ENCODE measurements around the gene GMDS.

The GMDS gene

DNA sequence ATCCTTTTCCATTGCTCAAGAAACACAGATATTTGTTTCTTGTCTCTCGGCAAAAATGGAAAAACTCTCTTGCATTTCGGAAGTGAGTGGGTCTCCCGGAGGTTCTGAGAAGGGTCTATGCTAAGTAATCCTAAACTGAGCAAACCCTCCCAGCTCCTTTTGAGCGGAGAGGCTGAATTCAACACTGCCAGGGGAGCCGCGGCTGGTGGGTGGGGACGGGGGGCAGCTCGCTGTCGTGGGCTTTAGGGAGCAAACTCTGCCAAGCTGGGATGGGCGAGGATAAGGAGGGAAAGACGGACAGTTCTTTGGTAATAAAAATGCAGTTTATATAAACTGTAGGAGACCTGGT, 424.3 kb downstream of the GMDS start:
- DNase-seq: no peak

DNA sequence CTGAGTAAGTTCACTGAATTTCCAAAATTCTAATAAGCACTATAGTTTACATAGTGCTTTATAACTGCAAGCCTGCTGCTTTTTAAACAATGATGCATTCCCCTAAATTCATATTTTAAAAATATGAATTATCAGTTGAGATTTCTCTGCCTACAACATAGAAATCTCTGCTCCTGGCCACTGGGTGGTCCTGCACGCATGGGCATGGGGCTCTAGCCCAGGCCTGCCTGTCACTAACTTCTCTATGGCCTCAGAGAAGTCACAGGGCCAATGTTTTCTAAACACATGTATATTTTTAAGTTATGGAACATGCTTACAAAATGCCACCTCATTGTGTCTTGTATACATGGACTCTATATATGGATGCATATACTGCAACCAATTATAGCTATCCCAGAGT, 424.7 kb downstream of the GMDS start:
- no peak for DNase-seq

DNA sequence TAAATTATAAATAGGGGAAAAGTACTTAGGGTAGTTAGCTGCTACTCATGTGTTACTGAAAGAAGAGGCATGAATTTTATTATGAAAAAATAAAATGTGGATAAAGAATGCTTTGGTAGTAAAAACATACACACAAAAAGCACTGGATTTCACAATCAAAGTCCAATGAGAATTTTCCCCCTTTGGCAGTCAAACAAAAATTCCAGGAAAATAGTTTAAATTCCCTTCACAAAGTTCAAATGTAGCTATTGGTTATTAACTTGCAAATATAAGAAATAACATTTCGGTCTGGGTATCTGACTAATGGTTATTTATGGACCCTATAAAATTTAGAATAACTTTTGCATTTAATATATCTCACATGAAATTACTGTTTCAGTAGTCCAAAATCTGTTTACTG, 425.2 kb downstream of the GMDS start:
- no peak for DNase-seq

DNA sequence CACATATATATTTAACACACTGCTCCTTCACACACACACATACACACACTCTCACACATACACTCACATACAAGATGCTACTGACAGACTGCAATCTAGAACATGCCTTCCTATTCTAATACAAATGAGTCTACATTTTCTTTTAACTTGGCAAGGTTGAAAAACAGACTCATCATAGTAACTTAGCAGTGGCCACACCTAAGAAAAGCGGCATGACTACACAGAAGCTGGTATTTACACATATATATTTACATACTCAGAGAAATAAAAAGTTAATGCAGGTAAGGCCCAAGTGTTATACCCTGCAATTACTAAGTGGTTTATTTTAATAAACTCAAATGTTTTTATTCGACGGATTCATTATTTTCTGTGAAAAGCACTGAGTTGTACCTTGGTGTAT, 426.4 kb downstream of the GMDS start:
- DNase-seq: no peak

DNA sequence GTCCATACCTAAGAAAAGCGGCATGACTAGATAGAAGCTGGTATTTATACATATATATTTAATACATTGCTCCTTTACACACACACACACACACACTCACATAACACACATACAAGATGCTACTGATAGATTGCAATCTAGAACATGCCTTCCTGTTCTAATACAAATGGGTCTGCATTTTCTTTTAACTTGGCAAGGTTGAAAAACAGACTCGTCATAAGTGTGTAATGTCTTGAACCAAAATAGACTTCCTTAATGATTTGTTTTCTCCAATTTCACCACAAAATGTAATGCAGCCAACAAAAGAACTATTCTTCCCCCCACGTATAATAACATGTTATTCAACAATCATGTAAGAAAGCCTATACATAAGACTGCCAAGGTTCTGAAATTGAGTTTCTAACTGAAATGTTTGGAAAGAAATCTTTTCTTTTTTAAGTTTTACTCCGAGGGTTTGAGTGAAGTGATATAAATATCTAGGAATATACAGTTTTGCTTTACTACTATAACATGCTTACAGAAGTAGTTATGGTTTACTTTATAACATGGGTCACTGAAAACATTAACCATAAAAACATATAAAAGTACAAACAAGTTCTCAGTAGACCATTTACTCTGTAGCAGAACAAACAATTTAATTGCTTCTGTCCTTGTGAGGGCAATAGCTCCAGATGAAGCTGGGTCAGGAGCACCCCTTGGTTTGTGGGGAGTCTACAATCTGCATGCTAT, 428.2 kb downstream of the GMDS start:
- no peak for DNase-seq

DNA sequence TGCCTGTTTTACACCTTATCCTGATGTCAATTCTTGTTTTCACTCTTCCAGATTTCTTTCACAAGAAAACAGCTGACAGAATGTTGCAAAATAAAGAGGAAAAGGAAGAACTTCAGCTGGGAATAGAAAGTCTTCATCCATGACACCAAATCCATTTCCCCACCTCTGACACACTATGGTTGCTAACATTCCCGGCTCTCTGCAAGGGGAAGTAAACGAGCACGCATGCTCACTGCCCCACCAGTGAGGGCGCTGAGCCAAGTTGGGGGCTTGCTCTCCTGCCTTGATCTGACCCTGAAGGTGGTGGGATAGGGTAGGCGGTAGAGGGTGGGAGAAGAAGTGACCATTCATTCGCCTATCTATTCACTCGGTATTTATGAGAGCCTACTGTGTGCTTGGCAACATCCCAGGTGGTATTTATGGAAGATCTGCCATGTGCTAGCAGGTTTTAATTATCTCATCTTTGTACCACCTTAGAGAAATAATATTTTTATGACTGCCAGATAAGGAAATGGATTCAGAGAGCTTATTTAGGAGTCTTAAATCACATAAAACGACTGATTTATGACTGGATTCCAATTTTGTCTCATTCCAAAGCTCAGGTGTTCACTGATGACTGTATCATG, 429.5 kb downstream of the GMDS start:
- DNase-seq: no peak

DNA sequence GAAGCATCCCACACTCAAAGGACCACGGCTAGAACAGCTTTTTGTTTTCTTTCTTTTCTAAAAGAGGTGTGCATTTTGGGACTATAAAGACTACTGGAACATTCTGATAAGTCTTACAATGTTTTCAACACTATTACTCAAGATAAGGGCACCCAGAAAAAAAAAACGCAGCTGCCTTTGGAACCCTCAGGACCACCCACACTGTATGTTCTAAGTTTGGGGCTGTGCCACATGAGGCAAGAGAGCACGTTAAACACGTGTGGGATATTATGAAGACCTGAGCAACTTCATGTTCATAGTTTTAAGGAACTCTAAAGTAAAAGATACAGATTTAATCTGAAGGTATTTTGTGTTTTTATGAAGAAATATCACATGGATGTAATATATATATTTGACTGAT, 431.1 kb downstream of the GMDS start:
- no peak for DNase-seq

DNA sequence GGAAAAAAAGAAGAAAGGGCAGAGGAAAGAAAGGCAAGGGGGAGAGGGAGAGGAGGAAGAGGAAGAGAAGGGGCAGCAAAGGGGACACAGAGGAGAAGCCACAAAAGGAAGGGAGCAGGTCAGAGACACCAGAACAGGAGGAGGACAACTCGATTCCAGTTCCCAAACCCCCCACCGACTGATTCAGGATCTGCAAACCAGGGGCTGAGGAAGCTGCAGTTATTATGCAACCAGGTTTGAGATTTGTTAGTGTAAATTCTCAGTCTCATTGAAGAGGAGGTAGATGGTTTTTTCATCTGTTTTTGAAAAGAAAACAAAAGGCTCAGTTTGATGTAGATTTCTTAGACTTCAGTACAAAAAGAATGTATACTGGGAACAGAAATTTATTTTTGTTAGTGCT, 432.9 kb downstream of the GMDS start:
- no peak for DNase-seq

DNA sequence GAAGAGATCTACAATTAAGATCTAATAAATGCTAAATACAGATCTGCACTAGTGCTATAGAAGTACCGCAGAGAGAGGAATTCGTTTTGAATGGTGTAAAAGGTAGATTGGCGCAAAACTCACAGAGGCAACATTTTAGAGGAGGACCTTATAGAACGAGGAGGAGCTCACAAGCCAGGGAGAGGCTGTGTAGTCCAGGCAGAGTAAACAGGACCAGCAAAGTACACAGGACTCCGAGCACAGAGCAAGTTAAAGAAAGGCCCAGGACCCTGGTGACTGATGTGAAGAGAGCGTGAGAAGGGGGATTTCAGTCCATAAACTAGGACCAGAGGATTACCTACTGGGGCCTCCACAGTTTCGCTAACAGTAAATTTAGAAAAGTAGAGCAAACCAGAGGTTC, 433.4 kb downstream of the GMDS start:
- DNase-seq: no peak

DNA sequence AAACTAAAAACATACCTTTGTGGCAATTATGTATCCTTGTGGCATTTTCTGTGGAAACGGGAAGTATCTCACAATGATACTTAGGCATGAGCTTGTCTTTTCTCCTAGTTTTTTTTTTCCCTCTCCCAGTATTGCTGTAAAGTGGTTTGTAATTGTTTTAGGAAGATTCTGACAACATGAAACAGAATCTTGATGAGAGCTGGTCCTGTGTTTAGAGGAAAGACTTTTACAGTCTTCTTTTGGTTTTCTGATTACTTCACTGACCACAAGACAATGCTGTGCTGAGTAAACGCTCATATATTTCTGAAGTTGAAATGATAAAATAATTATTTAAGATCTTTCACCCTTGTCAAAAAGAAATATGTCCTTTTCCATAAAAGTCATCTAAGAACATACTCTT, 434.5 kb downstream of the GMDS start:
- DNase-seq: no peak

DNA sequence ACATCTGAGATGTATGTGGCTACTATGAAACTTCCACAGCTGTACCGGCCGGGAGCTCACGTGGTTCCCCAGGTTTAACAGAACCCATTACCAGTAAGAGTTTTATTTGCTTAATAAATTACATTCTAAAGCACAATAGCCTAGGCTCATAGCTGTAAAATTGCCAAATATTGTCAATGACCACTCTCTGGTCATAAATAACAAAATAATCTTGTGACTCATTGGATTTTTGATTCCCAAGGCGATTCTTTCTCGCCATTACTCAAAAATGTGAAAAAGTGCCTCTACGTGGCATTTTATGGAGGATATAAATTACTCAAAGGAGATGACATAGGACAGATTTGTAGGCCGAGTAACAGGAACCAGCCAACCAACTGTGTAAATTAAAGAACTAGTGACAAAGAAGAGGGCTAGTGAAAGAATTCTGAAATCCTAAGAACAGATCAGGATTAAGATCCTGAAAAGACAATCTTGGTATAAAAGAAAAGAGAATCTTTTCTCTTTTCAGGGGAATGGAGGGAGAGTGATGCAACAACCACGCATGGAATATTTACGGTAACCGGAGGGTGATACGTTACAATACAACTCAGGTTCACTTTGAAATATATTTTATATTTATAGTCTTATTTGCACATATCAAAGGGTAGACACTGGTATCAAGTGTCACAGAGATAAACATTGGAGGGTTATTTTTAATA, 436.0 kb downstream of the GMDS start:
- no peak for DNase-seq

DNA sequence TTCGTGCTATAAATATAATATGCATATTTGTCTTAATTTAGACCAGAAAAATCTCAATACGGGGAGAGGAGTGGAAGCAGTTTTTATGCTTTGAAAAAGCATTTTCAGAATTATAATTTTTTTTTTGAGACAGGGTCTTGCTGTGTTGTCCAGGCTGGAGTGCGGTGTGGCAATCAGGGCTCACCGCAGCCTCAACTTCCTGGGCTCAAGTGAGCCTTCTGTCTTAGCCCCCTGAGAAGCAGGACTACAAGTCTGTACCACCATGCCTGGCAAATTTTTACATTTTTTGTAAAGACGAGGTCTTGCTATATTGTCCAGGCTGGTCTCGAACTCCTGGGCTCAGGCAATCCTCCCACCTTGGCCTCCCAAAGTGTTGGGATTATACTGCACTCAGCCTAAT, 438.5 kb downstream of the GMDS start:
- DNase-seq: no peak

DNA sequence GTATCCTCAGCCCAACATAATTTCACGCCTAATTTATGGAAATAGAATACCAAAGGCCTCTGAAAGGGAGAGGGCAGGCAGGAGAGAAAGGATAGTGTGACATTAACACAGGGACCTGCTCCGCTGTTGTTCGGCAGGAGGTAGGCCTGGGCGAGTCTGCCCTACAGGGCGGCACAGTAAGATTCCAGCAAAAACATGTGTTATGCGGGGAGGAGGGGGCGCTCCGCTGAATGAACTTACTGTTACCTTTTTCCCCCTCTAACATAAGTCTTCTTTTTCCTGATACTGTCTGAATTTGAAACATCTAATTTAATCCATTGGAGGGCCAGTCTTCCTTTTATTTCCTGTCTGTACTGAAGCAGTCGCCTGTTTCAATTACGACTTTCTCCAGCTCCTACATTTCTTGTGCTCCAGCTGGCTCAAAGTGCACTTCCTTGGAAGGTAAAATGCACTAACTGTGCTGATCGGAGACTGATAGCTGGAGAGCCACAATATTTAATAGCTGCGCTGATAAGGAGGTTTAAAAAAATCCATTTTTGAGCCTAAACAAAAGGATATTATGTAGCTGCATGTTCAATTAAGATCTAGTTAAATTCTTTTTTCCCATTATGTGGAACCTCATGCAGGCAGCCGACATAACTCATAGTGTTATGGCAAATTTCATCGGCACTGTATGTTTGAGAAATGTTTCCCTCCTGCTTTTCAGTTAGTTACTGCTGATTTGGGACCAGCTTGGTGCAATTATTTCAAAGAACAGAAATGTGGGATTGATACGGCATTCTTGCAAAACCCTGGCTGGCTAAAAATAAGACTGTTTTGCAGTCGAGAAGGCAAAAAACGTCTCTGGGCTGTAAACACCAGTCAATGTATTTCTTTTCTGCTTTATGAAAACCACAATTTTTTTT, 442.7 kb downstream of the GMDS start:
- no peak for DNase-seq

DNA sequence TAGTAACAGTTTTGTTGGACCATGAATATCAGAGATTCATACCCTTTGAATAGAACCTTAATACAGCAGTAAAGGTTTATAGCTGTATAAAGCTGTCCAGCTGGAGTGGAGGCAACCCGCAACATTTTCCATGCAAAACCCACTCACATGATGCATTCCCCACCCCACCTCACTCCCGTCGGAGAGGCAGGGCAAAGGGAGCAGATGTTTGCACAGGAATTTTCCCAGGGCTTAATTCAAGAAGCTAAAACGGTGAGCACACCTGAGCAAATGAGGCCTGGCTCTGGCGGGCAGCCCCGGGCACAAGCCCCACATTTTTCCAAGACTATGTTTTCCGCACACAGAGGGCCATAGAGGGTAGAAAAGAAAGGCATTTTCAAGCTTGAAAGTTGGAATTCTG, 444.0 kb downstream of the GMDS start:
- no peak for DNase-seq

DNA sequence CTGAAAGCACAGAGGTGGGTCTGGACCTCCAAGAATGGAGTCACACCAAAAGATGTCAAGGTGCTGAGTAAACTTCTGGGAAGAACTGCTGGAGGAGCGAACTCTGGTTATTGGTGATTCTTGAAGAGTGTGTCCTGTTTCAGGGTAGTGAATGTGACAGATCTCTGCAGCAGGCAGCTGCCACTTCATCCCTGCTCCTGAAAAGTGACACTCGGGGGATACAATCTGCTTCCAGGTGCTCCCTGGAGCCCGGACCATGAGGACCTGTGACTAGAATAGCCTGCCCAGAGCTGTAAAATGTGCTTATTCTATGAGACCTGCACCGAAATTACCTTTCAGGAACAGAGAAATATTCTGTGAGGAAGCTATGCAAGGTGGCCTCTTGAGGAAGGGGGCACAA, 444.6 kb downstream of the GMDS start:
- no peak for DNase-seq

DNA sequence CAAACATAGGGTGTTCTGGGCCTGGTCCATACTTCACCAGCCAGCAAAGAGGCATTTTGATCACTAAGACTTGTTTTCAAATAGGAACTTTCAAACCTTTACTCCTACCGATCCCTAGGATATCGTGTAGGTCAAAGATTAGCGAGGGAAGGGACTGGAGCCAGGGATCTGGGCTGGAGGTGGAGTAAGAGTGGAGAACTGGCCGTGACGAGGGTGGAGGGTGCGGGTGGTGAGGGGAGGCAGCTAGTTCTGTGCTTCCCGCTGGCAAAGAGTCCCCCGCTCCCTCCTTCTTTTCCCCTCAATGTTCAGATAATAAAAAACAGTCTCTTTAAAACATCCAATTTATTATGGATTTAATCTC, 446.5 kb downstream of the GMDS start:
- no peak for DNase-seq

DNA sequence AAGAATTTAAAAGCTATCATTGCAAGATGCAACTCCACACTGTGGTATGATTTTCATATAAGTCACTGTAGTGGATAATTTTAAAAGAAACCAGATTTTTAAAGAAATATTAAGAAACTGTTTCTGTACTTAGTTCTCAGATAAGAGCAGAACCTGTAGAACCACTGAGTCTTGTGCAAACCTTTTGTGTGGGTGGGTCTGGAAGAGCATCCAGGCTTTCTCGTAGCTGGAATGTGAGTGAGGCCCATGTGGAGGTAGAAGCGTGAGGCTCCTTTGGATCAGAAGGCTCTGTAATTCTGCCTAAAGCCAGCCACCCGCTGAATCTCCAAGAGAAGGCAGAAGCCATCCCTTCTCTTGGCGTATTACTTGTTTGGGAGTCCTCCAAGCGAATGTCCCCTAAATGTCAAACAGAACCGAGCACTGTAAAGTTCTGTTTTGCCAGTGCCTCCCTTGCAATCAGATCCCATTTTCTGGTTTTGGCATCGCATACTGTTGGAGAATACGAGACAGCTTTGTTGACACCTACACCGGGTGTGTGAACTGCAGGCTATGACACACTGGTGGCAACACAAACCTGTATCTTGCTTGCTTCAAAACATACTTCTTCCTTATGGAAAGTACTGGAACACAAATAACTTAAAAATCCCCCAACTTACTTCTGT, 447.0 kb downstream of the GMDS start:
- no peak for DNase-seq

DNA sequence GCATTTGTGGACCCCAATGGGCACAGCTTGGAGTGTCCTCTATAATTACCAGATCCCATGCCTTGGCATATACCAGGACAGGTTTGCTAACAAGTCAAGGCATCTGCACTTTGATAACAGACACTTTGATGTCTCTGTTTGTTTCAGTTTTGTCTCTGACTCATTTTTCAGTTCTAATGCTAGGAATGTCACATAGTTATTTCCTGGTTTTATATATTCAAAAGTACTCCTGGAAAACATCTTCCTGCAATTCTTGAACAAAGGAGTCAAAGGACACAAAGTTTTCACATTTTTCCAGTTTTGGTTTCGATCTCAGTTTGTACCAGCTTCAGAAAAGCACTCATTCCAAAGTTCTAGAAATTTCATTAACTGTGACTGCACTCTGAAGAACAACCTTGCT, 447.6 kb downstream of the GMDS start:
- no peak for DNase-seq

DNA sequence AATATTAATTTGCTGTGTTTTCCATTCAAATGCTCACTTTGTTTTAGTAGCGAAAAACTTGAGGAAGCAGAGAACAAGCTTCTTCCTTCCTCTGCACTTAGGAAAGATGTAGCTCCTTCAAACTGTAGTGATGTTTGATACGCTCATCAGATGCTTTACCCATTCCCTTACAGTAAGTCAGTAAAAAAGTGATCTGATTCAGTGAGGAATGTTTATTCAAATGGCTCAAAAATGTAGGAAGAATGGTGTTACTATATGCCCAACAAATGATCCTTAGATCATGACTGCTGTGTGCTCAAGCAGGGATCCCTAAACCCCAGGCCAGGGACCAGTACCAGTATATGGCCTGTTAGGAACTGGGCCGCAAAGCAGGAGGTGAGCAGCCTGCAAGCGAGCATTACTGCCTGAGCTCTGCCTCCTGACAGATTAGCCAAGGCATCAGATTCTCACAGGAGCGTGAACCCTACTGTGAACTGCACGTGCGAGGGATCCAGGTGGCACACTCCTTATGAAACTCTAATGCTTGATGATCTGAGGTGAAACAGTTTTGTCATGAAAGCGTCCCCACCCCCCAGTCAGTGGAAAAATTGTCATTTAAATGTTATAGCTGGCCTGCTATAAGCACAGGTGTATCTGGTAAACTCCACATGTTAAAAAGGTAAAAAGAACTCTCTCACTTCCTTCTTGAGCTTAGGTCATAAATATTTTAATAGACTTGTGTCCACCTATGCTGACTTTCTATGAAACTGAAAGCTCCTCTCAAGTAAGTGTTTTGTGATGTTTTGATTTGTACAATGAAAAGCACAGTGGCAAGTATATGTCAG, 448.5 kb downstream of the GMDS start:
- no peak for DNase-seq

DNA sequence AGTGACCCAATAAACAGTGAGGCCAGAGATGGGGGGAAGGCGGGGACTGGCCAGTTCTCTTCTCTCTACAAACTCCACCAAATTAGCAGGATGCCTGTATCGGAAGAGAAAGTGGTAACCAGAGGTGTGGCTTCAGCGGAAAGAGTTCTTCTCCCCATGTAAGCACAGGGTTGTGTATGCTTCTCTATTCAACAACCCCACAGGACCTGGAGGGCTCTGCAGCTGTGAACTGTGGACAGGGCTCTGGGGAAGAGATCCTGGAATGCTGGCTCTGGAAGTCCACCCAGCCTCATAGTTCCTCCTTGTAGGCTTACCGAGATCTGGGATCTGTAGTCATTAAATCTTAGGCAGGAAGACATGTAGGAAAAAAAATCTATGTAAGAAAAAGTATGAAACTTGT, 449.5 kb downstream of the GMDS start:
- no peak for DNase-seq

DNA sequence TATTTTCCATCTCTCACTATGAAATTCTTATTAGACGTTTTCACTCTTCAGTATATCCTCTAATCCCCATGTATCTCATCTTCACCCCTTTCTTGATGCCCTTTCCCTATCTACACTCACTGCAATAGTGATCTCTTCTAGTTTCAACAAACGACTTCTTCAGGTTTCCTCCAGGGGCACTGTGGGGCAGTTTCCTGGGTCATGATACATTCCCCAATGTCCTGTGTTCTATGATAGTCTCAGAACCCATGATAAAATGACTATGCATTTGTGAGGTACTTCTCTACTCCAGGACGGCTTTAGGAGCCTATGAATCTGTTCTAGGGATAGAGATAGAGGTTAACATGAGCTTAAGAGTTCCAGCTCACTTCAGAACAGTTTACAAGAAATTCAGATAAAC, 452.4 kb downstream of the GMDS start:
- DNase-seq: no peak

DNA sequence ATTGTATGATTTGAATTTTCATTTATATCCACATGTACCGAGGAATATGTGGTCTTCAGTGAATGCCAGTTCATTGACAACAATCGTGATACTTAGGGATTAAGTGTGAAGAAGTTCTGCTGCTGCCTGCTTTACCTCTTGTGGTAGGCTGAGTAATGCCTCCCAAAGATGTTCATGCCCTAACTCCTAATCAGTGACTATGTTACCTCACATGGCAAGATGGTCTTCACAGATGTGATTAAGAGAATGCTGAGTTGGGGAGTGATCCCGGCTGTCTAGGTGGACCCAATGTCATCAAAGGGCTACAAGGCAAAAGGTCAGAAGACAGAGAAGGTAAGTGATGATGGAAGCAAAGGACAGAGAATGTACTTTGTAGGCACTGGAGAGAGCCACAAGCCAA, 454.7 kb downstream of the GMDS start:
- DNase-seq: no peak
